Adipocyte (in vitro differentiated cells): ENCODE results near the gene PGGHG.

Source experiments
- DNase-seq: peaks from one replicate; pipeline ENCODE4 v3.0.0-alpha.2; 2015; ENCODE audit warnings: low read depth
- H3K27me3 ChIP-seq: replicated peaks from 2 replicates; pipeline ENCODE4 v1.7.0; 2013; ENCODE audit warnings: mild to moderate bottlenecking, low read length, moderate library complexity; ENCODE audit not compliant: control insufficient read depth, insufficient read depth
- H3K36me3 ChIP-seq: 2 replicates; pipeline ENCODE4 v1.7.0; 2013; ENCODE audit warnings: low read length, mild to moderate bottlenecking, moderate library complexity; ENCODE audit not compliant: control insufficient read depth, insufficient read depth, severe bottlenecking
- H3K4me1 ChIP-seq: 2 replicates; pipeline ENCODE4 v1.7.0; 2013; ENCODE audit warnings: mild to moderate bottlenecking, low read length, moderate library complexity; ENCODE audit not compliant: control insufficient read depth, insufficient read depth
- H3K4me3 ChIP-seq: 2 replicates; pipeline ENCODE4 v1.7.0; 2013; ENCODE audit warnings: mild to moderate bottlenecking, low read length, moderate library complexity
- H3K9ac ChIP-seq: 2 replicates; pipeline ENCODE4 v1.7.0; 2013; ENCODE audit warnings: mild to moderate bottlenecking, low read length, moderate library complexity
- H3K9me3 ChIP-seq: 2 replicates; pipeline ENCODE4 v1.7.0; 2013; ENCODE audit warnings: mild to moderate bottlenecking, low read length, moderate library complexity; ENCODE audit not compliant: control insufficient read depth

PGGHG gene

DNA sequence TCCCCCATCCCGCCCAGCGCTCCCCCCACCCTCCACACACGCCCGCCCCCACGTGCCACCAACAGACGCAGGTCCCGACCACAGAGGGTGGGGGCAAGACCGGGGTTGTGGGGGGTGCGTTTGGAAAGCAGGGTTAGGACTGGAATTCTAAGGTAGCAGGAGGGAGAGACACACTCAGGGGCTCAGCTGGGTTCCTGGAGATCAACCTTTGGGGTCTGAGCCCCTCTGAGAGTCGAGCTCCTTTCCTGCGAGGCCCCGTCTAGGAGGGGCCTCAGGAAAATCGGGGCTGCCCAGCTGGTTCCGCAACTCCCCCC is 429 bp downstream of the PGGHG start:
- Histone ChIP-seq H3K4me3 (peak overlapping the region; percentile 41), H3K9me3 (no peaks in the 10 kb centered on the region), H3K9ac (no peak overlapping the region), H3K36me3 (no peaks in the 10 kb centered on the region), H3K4me1 (peaks cover 4% of the 10 kb centered on the region), H3K27me3 (peaks cover 15% of the 10 kb centered on the region)
- no peak for DNase-seq

GRCh38 chr11:289712-290620 is 1.0 kb downstream of the PGGHG start:
- Histone ChIP-seq H3K9me3 (no peaks in the 10 kb centered on the region), H3K4me3 (peak overlapping the region; percentile 41), H3K9ac (no peak overlapping the region), H3K36me3 (no peaks in the 10 kb centered on the region), H3K4me1 (peaks cover 4% of the 10 kb centered on the region), H3K27me3 (peaks cover 15% of the 10 kb centered on the region)
- DNase-seq, result no peak

DNA sequence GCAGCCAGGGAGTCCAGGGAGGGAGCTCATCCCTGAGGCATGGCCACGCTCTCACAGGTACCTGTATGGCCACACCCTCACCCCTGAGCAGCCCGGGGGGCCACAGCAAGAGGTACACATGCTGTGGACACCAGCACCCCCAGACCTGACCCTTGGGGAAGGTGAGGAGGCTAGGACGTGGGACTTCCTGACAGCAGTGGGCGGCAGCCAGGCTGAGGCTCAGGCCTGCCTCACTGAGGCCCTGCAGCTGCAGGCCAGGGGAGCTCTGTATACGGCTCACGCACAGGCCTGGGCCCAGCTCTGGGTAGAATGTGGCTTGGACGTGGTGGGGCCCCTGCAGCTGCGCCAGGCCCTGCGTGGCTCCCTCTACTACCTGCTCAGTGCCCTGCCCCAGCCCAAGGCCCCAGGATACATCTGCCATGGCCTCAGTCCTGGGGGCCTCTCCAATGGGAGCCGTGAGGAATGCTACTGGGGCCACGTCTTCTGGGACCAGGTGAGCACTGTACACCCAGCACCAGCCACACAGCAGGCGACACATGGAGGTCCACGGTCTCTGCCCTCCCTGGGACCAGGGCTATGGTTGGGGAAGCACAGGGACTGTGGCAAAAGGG is 1.8 kb downstream of the PGGHG start:
- no peak overlapping the region for H3K4me3 ChIP-seq
- DNase-seq, result no peak
- peaks cover 4% of the 10 kb centered on the region for H3K4me1 ChIP-seq
- no peaks in the 10 kb centered on the region for H3K36me3 ChIP-seq
- H3K9ac ChIP-seq, result no peak overlapping the region
- no peaks in the 10 kb centered on the region for H3K9me3 ChIP-seq
- peaks cover 11% of the 10 kb centered on the region for H3K27me3 ChIP-seq

GRCh38 chr11:291281-292210 is 2.6 kb downstream of the PGGHG start:
- Histone ChIP-seq H3K27me3 (peaks cover 9% of the 10 kb centered on the region), H3K4me1 (peaks cover 4% of the 10 kb centered on the region), H3K36me3 (no peaks in the 10 kb centered on the region), H3K9me3 (no peaks in the 10 kb centered on the region), H3K4me3 (no peak overlapping the region), H3K9ac (no peak overlapping the region)
- no peak for DNase-seq

DNA sequence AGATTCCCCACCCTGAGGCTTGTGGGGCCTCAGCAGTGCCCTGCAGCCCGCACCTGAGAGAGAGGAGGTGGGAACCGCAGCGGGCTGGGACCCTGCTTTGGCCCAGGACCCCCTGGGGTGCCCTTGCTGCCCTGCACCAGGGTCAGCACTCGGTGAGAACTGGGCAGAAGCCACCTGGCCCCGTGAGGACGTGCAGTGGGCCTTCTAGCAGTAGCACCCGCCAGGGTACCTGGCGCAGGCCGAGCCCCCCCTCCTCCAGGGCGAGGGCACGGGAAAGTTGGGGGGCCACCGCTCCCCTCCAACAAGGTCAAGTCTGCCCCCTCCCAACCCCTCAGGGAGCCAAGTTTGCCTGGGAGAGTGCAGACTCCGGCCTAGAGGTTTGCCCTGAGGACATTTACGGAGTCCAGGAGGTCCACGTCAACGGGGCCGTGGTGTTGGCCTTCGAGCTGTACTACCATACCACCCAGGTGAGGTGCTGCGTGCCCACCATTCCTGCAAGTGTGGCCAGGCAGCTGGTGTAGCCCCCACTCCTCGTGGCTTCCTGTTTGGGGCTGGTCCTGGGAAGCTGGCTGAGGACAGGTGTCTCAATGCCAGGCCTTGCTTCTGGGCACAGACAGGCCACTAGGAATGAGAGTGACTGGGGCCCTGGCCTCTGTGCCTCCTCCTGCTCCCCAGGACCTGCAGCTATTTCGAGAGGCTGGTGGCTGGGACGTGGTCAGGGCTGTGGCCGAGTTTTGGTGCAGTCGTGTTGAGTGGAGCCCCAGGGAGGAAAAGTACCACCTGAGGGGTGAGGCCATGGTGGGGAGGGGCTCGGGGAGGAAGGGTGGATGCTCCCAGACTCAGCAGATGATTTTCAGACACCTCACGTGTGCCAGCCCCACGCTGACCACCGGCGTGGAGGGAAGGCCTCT is 3.5 kb downstream of the PGGHG start:
- peaks cover 7% of the 10 kb centered on the region for H3K4me1 ChIP-seq
- H3K36me3 ChIP-seq, result no peaks in the 10 kb centered on the region
- peaks cover 9% of the 10 kb centered on the region for H3K27me3 ChIP-seq
- no peak for DNase-seq
- no peak overlapping the region for H3K4me3 ChIP-seq
- H3K9me3 ChIP-seq, result no peaks in the 10 kb centered on the region
- no peak overlapping the region for H3K9ac ChIP-seq

DNA sequence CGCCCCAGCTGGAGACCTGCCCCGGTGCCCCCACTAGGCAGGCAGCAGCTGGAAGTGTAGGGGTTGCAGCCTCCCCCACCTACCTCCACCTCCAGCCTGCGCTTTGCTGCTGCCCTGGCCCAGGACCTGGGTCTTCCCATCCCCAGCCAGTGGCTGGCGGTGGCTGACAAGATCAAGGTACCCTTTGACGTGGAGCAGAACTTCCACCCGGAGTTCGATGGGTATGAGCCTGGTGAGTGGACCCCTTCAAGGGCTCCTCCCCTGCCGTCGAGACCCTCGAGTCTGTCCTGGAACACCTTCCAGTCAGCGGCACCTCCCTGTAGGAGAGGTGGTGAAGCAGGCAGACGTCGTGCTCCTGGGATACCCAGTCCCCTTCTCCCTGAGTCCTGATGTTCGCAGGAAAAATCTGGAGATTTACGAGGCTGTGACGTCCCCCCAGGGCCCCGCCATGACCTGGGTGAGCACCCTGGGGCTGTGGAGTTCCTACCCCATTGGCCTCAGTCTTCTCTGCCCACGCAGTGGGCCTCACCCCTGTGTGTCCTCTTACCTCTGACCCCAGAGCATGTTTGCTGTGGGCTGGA is 4.4 kb downstream of the PGGHG start:
- H3K4me1 ChIP-seq, result peaks cover 8% of the 10 kb centered on the region
- peaks cover 5% of the 10 kb centered on the region for H3K27me3 ChIP-seq
- H3K9ac ChIP-seq, result no peak overlapping the region
- DNase-seq, result no peak
- H3K4me3 ChIP-seq, result no peak overlapping the region
- H3K36me3 ChIP-seq, result no peaks in the 10 kb centered on the region
- no peaks in the 10 kb centered on the region for H3K9me3 ChIP-seq

GRCh38 chr11:293852-294661 is 5.1 kb downstream of the PGGHG start:
- no peak for DNase-seq
- Histone ChIP-seq H3K36me3 (no peaks in the 10 kb centered on the region), H3K27me3 (peaks cover 10% of the 10 kb centered on the region), H3K4me3 (no peak overlapping the region), H3K4me1 (peaks cover 8% of the 10 kb centered on the region), H3K9ac (no peak overlapping the region), H3K9me3 (no peaks in the 10 kb centered on the region)

DNA sequence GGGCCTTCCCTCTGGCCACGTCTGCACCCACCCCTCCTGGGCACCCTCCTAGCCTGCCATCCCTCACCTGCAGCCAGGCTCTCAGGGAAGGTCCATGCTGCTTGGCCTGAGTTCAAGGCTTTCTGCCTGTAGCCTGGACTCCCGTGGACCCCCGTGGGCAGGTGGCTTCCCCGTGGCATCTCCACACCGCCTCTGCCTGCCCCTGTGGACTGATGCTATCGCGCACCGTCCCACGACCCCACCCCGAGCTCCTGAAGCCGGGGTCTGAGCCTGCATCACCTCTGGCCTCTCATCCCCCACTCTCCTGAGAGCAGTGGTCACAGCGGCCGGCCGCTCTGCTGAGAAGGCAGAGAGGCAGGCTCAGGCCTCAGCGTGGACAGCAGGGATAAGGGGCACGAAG is 5.9 kb downstream of the PGGHG start:
- Histone ChIP-seq H3K9ac (no peak overlapping the region), H3K27me3 (peaks cover 10% of the 10 kb centered on the region), H3K9me3 (no peaks in the 10 kb centered on the region), H3K36me3 (no peaks in the 10 kb centered on the region), H3K4me1 (peaks cover 8% of the 10 kb centered on the region), H3K4me3 (no peak overlapping the region)
- DNase-seq, result no peak

DNA sequence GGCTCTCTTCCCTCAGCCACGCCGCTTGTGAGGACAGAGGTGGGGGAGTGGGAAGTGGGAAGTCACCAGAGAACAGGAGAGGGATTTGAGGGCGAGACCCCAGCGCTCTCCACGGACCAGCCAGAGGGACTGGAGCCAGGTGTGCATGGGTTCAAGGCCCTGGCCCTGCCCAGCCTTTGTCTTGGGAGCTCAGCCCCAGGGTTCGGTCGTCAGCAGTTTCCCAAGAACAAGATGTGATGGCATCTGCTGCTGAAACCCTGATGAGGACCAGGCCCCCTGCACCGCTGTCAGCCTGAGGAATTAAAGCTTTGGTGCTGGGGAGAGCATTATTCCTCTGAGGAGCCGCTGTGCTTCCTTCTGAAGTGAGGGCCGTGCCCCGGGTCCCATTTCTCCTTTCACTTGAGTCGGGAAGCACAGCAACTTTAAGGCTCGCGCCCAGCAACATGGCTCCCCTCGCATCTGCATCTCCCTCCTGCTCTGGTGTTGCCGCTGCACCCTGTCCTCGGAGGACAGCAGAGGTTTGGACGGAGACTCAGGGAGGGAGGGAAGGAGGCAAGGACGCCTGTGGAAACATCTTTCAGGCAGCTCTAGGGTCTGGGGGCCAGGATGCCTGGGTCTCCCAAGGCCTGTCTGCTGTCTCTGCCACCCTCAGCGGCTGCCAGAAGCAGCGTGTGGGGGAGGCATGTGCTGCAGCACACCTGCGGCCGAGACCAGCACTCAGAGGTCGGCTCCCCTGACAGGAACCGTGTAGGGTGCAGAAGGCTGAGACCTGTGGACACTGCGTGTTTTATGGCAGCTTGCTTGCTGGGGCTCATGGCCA is 6.6 kb downstream of the PGGHG start:
- no peak overlapping the region for H3K4me3 ChIP-seq
- no peaks in the 10 kb centered on the region for H3K36me3 ChIP-seq
- H3K9me3 ChIP-seq, result no peaks in the 10 kb centered on the region
- DNase-seq, result no peak
- H3K27me3 ChIP-seq, result peaks cover 18% of the 10 kb centered on the region
- peaks cover 8% of the 10 kb centered on the region for H3K4me1 ChIP-seq
- H3K9ac ChIP-seq, result no peak overlapping the region
